Measurements from ENCODE around the gene LRRC40.
"Not testable (repeated sequence)": the region's sequence is repeated elsewhere in the genome, so short reads cannot be mapped to it uniquely, and the experiment has no call there.

LRRC40 gene

GRCh38 chr1:70200065-70200464 lies 5.3 kb downstream of the LRRC40 start:
- DNase-seq = no peak

GRCh38 chr1:70196333-70196732 lies 9.0 kb downstream of the LRRC40 start:
- DNase-seq = no peak

GRCh38 chr1:70195342-70195741 lies 10.0 kb downstream of the LRRC40 start:
- DNase-seq = no peak

GRCh38 chr1:70194601-70195000 lies 10.8 kb downstream of the LRRC40 start:
- no peak for DNase-seq

- DNase-seq = not testable (repeated sequence)
Observed at GRCh38 chr1:70192446-70192845, 12.9 kb downstream of the LRRC40 start.

GRCh38 chr1:70190180-70190579 lies 15.2 kb downstream of the LRRC40 start:
- no peak for DNase-seq

GRCh38 chr1:70188522-70188921 lies 16.9 kb downstream of the LRRC40 start:
- no peak for DNase-seq

- DNase-seq = not testable (repeated sequence)
Observed at GRCh38 chr1:70185181-70185580, 20.2 kb downstream of the LRRC40 start.

GRCh38 chr1:70171512-70171911 lies 33.9 kb downstream of the LRRC40 start:
- no peak for DNase-seq

- no peak for DNase-seq
Observed at GRCh38 chr1:70169018-70169839, 36.1 kb downstream of the LRRC40 start.

GRCh38 chr1:70168283-70168682 lies 37.1 kb downstream of the LRRC40 start:
- DNase-seq = no peak

GRCh38 chr1:70164350-70164749 lies 41.0 kb downstream of the LRRC40 start:
- no peak for DNase-seq

GRCh38 chr1:70156529-70157120 lies 48.8 kb downstream of the LRRC40 start:
- DNase-seq = no peak

GRCh38 chr1:70153739-70154138 lies 51.6 kb downstream of the LRRC40 start:
- DNase-seq = no peak

GRCh38 chr1:70150444-70150843 lies 54.9 kb downstream of the LRRC40 start:
- no peak for DNase-seq

- no peak for DNase-seq
Observed at GRCh38 chr1:70146488-70146887, 58.9 kb downstream of the LRRC40 start.

- no peak for DNase-seq
Observed at GRCh38 chr1:70143048-70143659, 62.2 kb downstream of the LRRC40 start.

GRCh38 chr1:70142075-70142474 lies 63.3 kb downstream of the LRRC40 start:
- DNase-seq = no peak

- DNase-seq = no peak
Observed at GRCh38 chr1:70140894-70141293, 64.5 kb downstream of the LRRC40 start.

- no peak for DNase-seq
Observed at GRCh38 chr1:70140343-70140742, 65.0 kb downstream of the LRRC40 start.

- DNase-seq = no peak
Observed at GRCh38 chr1:70134148-70134547, 71.2 kb downstream of the LRRC40 start.

- no peak for DNase-seq
Observed at GRCh38 chr1:70117046-70117445, 88.3 kb downstream of the LRRC40 start.

GRCh38 chr1:70115315-70115714 lies 90.1 kb downstream of the LRRC40 start:
- no peak for DNase-seq

- no peak for DNase-seq
Observed at GRCh38 chr1:70112838-70113237, 92.5 kb downstream of the LRRC40 start.

All from NCI-H774 (cell line).